Kidney epithelial cell (primary cell): ENCODE measurements around the gene ATP8B2. TPM values are rescaled to one million over a fixed set of nuclear protein-coding genes. Genes with fewer than 3 reads are reported as not detected.

ENCODE experiments used
- DNase-seq: peaks from one replicate; pipeline ENCODE4 v3.0.0-alpha.2; 2010; ENCODE audit warnings: low read depth
- H3K27me3 ChIP-seq: 2 replicates; pipeline ENCODE4 v1.6.0; 2011; ENCODE audit warnings: low read length; ENCODE audit not compliant: control insufficient read depth, insufficient read depth
- H3K36me3 ChIP-seq: 2 replicates; pipeline ENCODE4 v1.5.1; 2011; ENCODE audit warnings: low read length; ENCODE audit not compliant: control insufficient read depth, insufficient read depth
- H3K4me3 ChIP-seq: 2 replicates; pipeline ENCODE4 v1.5.1; 2011; ENCODE audit warnings: low read depth, mild to moderate bottlenecking, control low read depth, low read length
- total RNA-seq: library from RNA; depleted of rRNA; stranded (reverse); fragments of >200 nt; gene quantifications from 2 replicates; pipeline ENCODE4 v1.2.3, GENCODE V29; 2015
- TF ChIP-seq, protein P1 (sequence below): IDR thresholded peaks from 2 replicates; pipeline ENCODE4 v1.5.1; 2011; ENCODE audit warnings: mild to moderate bottlenecking, moderate library complexity, low read length, control low read depth, inconsistent platforms; ENCODE audit not compliant: insufficient read depth, poor library complexity, severe bottlenecking

ATP8B2 gene
- total RNA-seq, 1 donor from 2014 or later = 45.2 TPM

DNA sequence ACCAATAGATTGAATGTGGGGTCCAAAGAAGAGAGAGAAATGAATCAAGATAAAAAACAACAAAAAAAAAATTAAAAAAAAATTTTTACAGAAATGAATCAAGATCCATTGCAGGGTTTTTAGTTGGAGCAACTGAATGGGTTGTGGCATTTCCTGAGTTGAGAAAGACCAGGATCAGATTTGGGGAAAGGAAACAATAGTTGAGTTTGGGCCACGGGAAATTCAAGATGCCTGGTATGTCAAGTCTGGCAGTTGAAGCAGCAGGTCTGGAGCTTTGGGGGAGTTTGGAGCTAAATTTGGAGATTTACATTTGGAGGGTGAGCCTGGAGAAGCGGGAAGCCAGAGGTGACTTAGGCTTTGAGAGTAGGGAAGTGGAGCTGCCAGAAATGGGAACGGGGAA lies 22.6 kb downstream of the ATP8B2 start:
- TF ChIP-seq, protein P1, sequence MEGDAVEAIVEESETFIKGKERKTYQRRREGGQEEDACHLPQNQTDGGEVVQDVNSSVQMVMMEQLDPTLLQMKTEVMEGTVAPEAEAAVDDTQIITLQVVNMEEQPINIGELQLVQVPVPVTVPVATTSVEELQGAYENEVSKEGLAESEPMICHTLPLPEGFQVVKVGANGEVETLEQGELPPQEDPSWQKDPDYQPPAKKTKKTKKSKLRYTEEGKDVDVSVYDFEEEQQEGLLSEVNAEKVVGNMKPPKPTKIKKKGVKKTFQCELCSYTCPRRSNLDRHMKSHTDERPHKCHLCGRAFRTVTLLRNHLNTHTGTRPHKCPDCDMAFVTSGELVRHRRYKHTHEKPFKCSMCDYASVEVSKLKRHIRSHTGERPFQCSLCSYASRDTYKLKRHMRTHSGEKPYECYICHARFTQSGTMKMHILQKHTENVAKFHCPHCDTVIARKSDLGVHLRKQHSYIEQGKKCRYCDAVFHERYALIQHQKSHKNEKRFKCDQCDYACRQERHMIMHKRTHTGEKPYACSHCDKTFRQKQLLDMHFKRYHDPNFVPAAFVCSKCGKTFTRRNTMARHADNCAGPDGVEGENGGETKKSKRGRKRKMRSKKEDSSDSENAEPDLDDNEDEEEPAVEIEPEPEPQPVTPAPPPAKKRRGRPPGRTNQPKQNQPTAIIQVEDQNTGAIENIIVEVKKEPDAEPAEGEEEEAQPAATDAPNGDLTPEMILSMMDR = no peak
- H3K27me3 ChIP-seq = no peaks in the 10 kb centered on the region
- DNase-seq = no peak
- no peak overlapping the region for H3K4me3 ChIP-seq
- no peaks in the 10 kb centered on the region for H3K36me3 ChIP-seq

DNA sequence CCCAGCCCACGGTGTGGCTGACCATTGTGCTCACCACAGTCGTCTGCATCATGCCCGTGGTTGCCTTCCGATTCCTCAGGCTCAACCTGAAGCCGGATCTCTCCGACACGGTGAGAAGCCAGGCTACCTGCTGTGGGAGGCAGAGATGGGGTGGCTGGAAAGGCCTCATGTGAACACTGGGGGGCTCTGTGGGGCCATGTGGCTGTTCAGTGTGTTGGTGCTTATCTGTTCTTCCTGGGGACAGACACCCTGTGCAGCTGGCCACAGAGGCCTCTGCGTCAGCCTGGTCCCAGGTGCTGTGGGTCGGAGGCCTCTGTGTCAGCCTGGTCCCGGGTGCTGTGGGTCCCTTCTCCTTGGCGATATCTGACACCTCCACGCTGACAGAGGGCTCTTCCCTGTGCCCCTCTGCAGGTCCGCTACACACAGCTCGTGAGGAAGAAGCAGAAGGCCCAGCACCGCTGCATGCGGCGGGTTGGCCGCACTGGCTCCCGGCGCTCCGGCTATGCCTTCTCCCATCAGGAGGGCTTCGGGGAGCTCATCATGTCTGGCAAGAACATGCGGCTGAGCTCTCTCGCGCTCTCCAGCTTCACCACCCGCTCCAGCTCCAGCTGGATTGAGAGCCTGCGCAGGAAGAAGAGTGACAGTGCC lies 23.2 kb downstream of the ATP8B2 start:
- no peaks in the 10 kb centered on the region for H3K27me3 ChIP-seq
- no peak overlapping the region for H3K4me3 ChIP-seq
- TF ChIP-seq, protein P1 = no peak
- no peaks in the 10 kb centered on the region for H3K36me3 ChIP-seq
- no peak for DNase-seq

DNA sequence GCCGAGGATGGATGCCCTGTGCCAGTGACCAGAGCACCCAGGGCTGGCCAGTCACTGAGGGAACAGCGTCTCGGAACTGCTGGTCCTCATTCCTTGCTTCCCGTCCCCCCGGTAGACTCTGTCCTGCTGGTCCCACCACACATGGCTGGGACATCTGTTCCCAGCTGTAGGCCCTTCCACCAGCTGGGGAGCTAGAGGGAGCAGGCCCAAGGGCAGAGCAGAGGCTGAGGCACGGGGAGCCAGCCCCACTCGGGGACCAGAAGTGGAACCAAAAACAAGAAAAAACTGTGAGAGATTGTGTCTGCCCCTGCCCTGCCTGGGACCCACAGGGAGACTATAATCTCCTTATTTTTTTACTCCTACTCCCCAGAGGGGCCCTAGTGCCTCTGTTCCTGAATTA lies 23.8 kb downstream of the ATP8B2 start:
- no peaks in the 10 kb centered on the region for H3K36me3 ChIP-seq
- no peaks in the 10 kb centered on the region for H3K27me3 ChIP-seq
- H3K4me3 ChIP-seq = no peak overlapping the region
- DNase-seq = no peak
- TF ChIP-seq, protein P1 = no peak

DNA sequence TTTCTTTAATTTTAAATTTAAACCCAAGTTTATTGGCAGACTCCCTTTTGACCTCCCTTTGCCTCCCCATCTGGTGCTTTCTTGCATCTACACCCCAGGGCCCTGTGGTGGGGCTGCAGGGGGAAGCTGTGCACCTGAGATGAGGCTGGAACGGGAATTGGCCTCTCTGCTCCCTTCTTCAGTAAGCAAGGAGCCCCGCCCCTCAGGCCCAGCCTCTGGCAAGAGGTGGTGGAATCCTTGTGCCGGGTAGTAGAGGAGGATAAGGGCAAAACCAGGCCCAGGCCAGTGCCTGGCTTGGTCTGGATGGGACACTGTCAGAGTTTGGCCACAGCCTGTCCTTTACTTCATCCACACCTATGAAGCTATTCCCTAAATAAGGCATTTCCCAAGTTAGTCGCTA lies 25.1 kb downstream of the ATP8B2 start:
- DNase-seq = no peak
- TF ChIP-seq, protein P1 = no peak

DNA sequence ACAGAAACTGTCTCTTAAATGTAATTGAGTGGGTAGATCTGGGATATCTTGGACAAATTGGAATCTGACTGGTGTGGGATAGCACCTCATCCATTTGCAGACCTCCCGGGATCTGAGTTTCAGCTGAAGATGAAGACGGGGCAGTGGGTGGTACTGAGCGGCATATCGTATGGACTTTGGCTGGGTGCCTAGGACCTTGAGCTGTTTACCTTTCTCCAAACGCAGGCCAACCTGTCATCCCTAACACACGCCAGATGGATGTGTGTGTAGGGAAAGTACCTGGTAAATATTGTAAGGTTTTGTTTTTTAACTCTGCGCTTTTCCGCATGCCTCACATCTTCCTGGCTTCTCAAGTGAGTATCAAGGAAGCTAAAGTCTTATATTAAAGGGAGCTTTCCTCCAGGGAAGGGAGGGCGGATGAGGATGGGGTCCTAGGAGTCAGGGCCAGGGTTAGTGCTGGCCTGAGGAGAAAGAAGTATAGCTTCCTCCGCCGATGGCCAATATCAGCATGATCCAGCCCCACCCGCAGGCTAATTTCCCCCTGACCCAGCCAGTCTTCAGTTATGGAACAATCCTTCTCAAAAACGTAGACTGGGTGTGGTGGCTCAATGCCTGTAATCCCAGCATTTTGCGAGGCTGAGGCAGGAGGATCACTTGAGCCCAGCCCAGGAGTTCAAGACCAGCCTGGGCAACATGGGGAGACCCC lies 26.2 kb downstream of the ATP8B2 start:
- TF ChIP-seq, protein P1 = no peak
- DNase-seq = no peak
- no peak overlapping the region for H3K4me3 ChIP-seq
- H3K36me3 ChIP-seq = no peaks in the 10 kb centered on the region
- peaks cover 4% of the 10 kb centered on the region for H3K27me3 ChIP-seq

More for the DNA sequence above, 25.1 kb downstream of the ATP8B2 start:
- H3K27me3 ChIP-seq = no peaks in the 10 kb centered on the region
- no peak overlapping the region for H3K4me3 ChIP-seq
- H3K36me3 ChIP-seq = no peaks in the 10 kb centered on the region
